Duodenal mucosa (tissue), 2 donors: ENCODE measurements around the gene LRRC17.
"Not testable (repeated sequence)": the region's sequence is repeated elsewhere in the genome, so short reads cannot be mapped to it uniquely, and the experiment has no call there.

Experiments
- H3K27ac ChIP-seq: one replicate; pipeline ENCODE4 v1.7.0; 2013; ENCODE audit warnings: low read depth, low read length
- H3K27me3 ChIP-seq, 2 donors: one replicate each; pipeline ENCODE4 v1.7.0; 2013; ENCODE audit warnings: low read length in 2 of 2, control low read depth in 1 of 2; ENCODE audit not compliant: insufficient read depth in 2 of 2, control insufficient read depth in 1 of 2
- H3K36me3 ChIP-seq, 2 donors: one replicate each; pipeline ENCODE4 v1.7.0; 2013; ENCODE audit warnings: low read length in 2 of 2, control low read depth in 1 of 2; ENCODE audit not compliant: insufficient read depth in 2 of 2, control insufficient read depth in 1 of 2
- H3K4me1 ChIP-seq, 2 donors: one replicate each; pipeline ENCODE4 v1.7.0; 2013; ENCODE audit warnings: low read length in 2 of 2, control low read depth in 1 of 2; ENCODE audit not compliant: insufficient read depth in 2 of 2, control insufficient read depth in 1 of 2
- H3K4me3 ChIP-seq, 2 donors: one replicate each; pipeline ENCODE4 v1.7.0; 2013; ENCODE audit warnings: low read length in 2 of 2, low read depth in 1 of 2
- H3K9ac ChIP-seq, 2 donors: one replicate each; pipeline ENCODE4 v1.7.0; 2013; ENCODE audit warnings: low read length in 2 of 2, low read depth in 1 of 2
- H3K9me3 ChIP-seq, 2 donors: one replicate each; pipeline ENCODE4 v1.7.0; 2013; ENCODE audit warnings: low read length in 2 of 2, control low read depth in 1 of 2; ENCODE audit not compliant: control insufficient read depth in 1 of 2

The LRRC17 gene

GRCh38 chr7:102935450-102936115 is 22.8 kb downstream of the LRRC17 start:
- H3K4me3 ChIP-seq, result no peak overlapping the region
- no peaks in the 10 kb centered on the region for H3K36me3 ChIP-seq
- H3K9me3 ChIP-seq, result no peaks in the 10 kb centered on the region
- H3K9ac ChIP-seq, result no peak overlapping the region
- H3K27me3 ChIP-seq, result no peaks in the 10 kb centered on the region
- no peaks in the 10 kb centered on the region for H3K4me1 ChIP-seq
- H3K27ac ChIP-seq, result no peak overlapping the region

- H3K27me3 ChIP-seq, result no peaks in the 10 kb centered on the region
Observed at GRCh38 chr7:102938679-102939078, 25.9 kb downstream of the LRRC17 start.

GRCh38 chr7:102942181-102942866 is 29.5 kb downstream of the LRRC17 start:
- no peak overlapping the region for H3K27ac ChIP-seq
- H3K27me3 ChIP-seq, result no peaks in the 10 kb centered on the region
- H3K4me1 ChIP-seq, result no peaks in the 10 kb centered on the region
- no peak overlapping the region for H3K4me3 ChIP-seq
- no peak overlapping the region for H3K9ac ChIP-seq
- no peaks in the 10 kb centered on the region for H3K36me3 ChIP-seq
- no peaks in the 10 kb centered on the region for H3K9me3 ChIP-seq

More at GRCh38 chr7:102938679-102939078, 25.9 kb downstream of the LRRC17 start:
- no peaks in the 10 kb centered on the region for H3K4me1 ChIP-seq
- no peaks in the 10 kb centered on the region for H3K36me3 ChIP-seq
- H3K9ac ChIP-seq, result no peak overlapping the region
- no peak overlapping the region for H3K4me3 ChIP-seq
- no peak overlapping the region for H3K27ac ChIP-seq
- H3K9me3 ChIP-seq, result no peaks in the 10 kb centered on the region

- Histone ChIP-seq H3K9ac (no peak overlapping the region), H3K36me3 (no peaks in the 10 kb centered on the region), H3K27me3 (no peaks in the 10 kb centered on the region), H3K9me3 (no peaks in the 10 kb centered on the region), H3K27ac (no peak overlapping the region), H3K4me1 (no peaks in the 10 kb centered on the region), H3K4me3 (no peak overlapping the region)
Observed at GRCh38 chr7:102942868-102943267, 30.1 kb downstream of the LRRC17 start.

GRCh38 chr7:102943423-102944169 is 30.8 kb downstream of the LRRC17 start:
- Histone ChIP-seq H3K4me3 (no peak overlapping the region), H3K27ac (no peak overlapping the region), H3K4me1 (no peaks in the 10 kb centered on the region), H3K36me3 (no peaks in the 10 kb centered on the region), H3K9me3 (no peaks in the 10 kb centered on the region), H3K9ac (no peak overlapping the region), H3K27me3 (no peaks in the 10 kb centered on the region)

- H3K9ac ChIP-seq, result no peak overlapping the region
- no peaks in the 10 kb centered on the region for H3K27me3 ChIP-seq
- H3K27ac ChIP-seq, result no peak overlapping the region
- no peaks in the 10 kb centered on the region for H3K4me1 ChIP-seq
- no peaks in the 10 kb centered on the region for H3K36me3 ChIP-seq
- H3K4me3 ChIP-seq, result no peak overlapping the region
- no peaks in the 10 kb centered on the region for H3K9me3 ChIP-seq
Observed at GRCh38 chr7:102944241-102944640, 31.4 kb downstream of the LRRC17 start.

GRCh38 chr7:102951839-102952238 is 39.0 kb downstream of the LRRC17 start:
- Histone ChIP-seq H3K9me3 (no peaks in the 10 kb centered on the region), H3K27me3 (no peaks in the 10 kb centered on the region), H3K4me1 (no peaks in the 10 kb centered on the region), H3K36me3 (no peaks in the 10 kb centered on the region), H3K27ac (no peak overlapping the region), H3K9ac (no peak overlapping the region), H3K4me3 (no peak overlapping the region)

GRCh38 chr7:102953406-102953805 is 40.6 kb downstream of the LRRC17 start:
- H3K27me3 ChIP-seq, result no peaks in the 10 kb centered on the region
- no peaks in the 10 kb centered on the region for H3K36me3 ChIP-seq
- no peaks in the 10 kb centered on the region for H3K4me1 ChIP-seq

GRCh38 chr7:102954359-102954758 is 41.6 kb downstream of the LRRC17 start:
- not testable (repeated sequence) for H3K4me1 ChIP-seq, H3K36me3 ChIP-seq, H3K9ac ChIP-seq, H3K4me3 ChIP-seq, H3K9me3 ChIP-seq, H3K27ac ChIP-seq, H3K27me3 ChIP-seq

More at GRCh38 chr7:102953406-102953805, 40.6 kb downstream of the LRRC17 start:
- no peak overlapping the region for H3K9ac ChIP-seq
- no peak overlapping the region for H3K27ac ChIP-seq
- H3K4me3 ChIP-seq, result no peak overlapping the region
- H3K9me3 ChIP-seq, result no peaks in the 10 kb centered on the region

GRCh38 chr7:102958004-102958403 is 45.2 kb downstream of the LRRC17 start:
- not testable (repeated sequence) for H3K9ac ChIP-seq, H3K4me3 ChIP-seq, H3K27ac ChIP-seq, H3K9me3 ChIP-seq, H3K4me1 ChIP-seq, H3K36me3 ChIP-seq, H3K27me3 ChIP-seq
